Transverse colon (tissue), 1 donor: ENCODE data around the gene C9orf152.

Experiments
- EP300 ChIP-seq: sonication (generic); formaldehyde crosslinking; IDR thresholded peaks from one replicate; pipeline ENCODE4 v1.6.1; 2017; ENCODE audit warnings: antibody characterized with exemption, low read depth
- POLR2A ChIP-seq: fragments of 450-650 bp; IDR thresholded peaks from one replicate; pipeline ENCODE4 v1.6.1; 2016; ENCODE audit warnings: antibody characterized with exemption, mild to moderate bottlenecking, moderate library complexity

GRCh38 chr9:110160685-110161084 is 47.3 kb downstream of the C9orf152 start:
- TF ChIP-seq EP300: no peak
- no peak for TF ChIP-seq POLR2A
